GM08714 (cell line): Measurements from ENCODE around the gene TMEM204.
"Not testable (repeated sequence)": the region's sequence is repeated elsewhere in the genome, so short reads cannot be mapped to it uniquely, and the experiment has no call there.

Experiments used
- H3K4me3 ChIP-seq: fragments of 200-500 bp; sonication (Bioruptor generic); 2 replicates; pipeline ENCODE4 v1.5.1; 2014; ENCODE audit warnings: mild to moderate bottlenecking, low read length, inconsistent platforms
- ZNF274 ChIP-seq: IDR thresholded peaks from 2 replicates; pipeline ENCODE4 v1.6.1; 2012; ENCODE audit warnings: mild to moderate bottlenecking, low read depth, low read length

TMEM204 gene

DNA sequence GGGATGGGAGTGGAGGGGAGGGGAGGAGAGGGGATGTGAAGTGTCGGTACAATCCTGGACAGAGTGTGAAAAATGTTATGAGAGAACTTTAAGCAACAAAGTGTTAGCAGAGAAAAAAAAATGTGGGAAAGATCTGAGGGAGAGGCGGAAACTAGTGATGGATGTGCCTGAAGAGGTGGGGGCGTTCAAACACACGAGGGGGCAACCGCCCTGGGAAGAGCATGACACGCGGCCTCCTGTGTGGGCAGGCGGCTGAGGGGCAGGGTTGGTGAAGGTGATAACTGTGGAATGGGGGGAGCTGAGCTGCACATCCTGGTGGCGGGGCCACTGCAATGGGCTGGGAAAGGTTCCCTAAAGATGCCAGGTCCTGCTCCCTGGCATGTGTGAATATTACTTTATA, 48.3 kb downstream of the TMEM204 start:
- TF ChIP-seq ZNF274 = no peak
- no peak overlapping the region for H3K4me3 ChIP-seq

DNA sequence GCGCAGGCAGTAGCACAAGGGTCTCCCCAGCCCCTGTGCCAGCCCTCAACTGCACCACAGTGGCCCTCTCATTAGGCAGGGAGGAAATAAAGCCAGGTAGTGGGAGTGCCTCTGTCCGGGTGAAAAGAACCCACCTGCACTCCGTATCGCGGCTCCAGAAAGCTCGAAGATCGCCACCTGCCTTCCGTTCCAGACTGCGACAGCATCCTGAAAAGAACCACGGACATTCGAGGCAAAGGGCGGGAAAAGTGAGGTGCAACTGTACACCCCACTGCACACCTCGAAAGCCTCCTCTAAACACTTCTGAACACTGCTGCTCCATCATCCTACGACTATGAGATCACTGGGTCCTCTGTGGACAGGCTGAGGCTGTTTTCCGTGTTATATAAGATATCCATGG, 49.7 kb downstream of the TMEM204 start:
- TF ChIP-seq ZNF274 = no peak
- H3K4me3 ChIP-seq = no peak overlapping the region

- no peak overlapping the region for H3K4me3 ChIP-seq
- TF ChIP-seq ZNF274 = no peak
Observed at GRCh38 chr16:1584926-1585484, 51.5 kb downstream of the TMEM204 start.

DNA sequence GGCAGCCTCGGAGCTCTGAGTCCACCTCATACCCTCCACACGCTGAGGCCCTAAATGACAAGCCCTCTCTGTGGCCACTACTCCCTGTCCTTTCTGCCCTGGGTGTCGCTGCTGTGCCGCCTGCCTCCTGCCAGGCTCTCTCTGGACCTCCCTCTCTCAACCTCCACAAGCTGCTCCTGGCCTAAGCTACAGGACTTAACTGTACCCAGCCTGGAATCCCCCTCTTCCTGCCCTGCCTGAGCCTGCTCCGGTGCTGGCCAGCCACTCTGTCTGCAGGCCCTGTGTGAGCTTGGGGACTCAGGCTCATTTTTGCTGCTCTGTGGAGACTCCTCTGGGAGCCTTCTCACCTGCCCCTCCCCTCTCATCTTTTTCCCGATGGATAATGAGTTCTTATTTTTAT, 56.9 kb downstream of the TMEM204 start:
- H3K4me3 ChIP-seq = no peak overlapping the region
- no peak for TF ChIP-seq ZNF274

DNA sequence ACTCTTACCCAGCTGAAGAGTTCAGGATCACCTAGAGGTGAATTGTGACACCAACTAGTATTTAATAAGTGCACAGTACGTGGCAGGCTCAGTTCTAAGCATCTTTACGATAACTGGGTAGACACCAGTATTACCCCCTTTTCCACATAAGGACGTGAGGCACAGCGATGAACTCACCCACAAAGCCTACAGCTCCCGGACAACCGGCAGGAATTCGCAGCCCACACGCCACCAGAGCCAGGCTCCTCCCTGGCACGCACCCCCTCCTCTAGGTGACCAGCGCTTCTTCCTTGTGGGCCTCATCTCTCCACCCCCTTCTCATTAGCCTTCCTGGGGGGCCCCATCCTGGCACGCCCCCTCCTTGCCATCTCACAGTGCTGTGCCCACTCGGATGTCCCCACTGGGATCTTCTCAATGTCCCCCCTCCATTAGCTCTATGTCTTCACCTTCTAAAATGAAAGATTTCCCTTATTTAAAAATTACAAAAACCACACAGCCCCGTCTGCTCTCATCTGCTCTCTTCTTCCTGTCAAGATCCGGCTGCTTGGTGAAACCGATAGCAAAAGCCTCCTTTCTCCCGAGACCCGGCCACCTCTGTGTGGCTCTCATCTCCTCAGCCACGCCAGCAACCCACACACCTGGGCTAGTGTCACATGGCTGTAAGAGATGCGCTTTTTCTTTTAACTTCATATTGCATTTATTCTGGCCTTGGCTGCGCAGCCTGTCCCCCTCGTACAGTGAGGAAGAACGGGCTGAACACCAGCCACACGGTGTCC, 57.7 kb downstream of the TMEM204 start:
- H3K4me3 ChIP-seq = no peak overlapping the region
- TF ChIP-seq ZNF274 = no peak

DNA sequence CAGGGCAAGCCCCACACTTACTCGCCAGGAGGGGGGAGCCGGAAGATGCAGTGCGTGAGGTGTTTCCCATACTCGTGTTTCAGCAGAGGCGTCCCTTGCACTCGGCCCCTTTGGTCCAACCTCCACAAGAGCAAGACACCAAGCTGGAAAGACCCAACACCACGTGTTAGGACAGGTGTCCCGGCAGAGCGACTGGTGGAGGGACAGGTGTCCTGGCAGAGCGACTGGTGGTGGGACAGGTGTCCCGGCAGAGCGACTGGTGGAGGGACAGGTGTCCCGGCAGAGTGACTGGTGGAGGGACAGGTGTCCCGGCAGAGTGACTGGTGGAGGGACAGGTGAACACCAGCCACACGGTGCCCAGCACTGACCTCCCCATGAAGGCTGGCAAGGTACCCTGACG, 59.0 kb downstream of the TMEM204 start:
- H3K4me3 ChIP-seq = no peak overlapping the region
- no peak for TF ChIP-seq ZNF274

DNA sequence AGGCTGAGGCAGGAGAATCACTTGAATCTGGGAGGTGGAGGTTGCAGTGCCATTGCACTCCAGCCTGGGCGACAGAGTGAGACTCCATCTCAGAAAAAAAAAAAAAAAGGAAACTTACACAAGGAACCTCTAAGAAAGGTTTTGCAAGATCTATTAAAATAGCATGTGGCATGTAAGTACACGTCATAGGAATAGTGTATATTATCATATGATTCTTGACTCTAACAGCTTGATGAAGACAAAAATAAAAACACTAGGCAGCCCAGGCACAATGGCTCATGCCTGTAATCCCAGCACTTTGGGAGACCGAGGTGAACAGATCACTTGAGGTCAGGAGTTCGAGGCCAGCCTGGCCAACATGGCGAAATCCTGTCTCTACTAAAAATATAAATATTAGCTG, 62.0 kb downstream of the TMEM204 start:
- H3K4me3 ChIP-seq = not testable (repeated sequence)

DNA sequence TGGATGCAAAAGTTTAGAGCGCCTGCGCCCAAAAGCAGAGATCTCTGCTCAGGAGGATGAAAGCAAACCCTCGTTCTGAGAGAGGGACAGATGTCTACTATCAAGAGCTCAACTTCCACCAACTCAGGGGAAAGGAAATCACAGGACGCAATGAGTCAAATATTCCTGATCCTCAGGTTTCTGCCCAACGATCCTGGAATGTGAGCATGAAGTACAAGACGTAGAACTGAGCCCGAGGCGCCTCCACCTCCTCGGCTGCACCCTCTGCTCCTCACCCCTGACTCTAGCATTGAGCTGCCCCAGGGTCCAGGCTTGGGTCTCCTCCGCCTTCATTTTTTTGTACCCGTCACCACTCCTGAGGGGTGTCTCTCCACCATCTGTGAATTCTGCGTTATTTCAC, 63.0 kb downstream of the TMEM204 start:
- no peak for TF ChIP-seq ZNF274

DNA sequence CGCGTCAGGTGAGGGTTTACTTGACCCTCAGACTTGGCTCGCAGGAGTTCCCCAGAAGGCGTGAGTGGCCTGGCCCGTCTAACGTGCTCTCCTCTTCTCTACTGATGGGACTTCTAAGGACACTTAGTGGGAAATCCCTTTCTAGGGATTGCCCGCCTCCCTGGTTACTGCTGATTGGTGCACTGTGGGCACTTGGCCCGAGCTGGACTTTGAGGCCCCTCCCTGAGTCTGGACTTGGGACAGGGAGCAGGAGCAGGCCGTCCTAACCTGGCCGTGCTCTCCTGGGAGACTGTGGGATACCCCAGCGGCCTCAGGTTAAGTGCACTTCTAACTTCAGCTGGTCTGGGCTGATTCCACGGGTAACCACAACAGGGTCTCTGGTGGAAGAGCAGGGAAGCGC, 63.7 kb downstream of the TMEM204 start:
- H3K4me3 ChIP-seq = no peak overlapping the region
- no peak for TF ChIP-seq ZNF274

More for the DNA sequence above, 63.0 kb downstream of the TMEM204 start:
- H3K4me3 ChIP-seq = no peak overlapping the region

DNA sequence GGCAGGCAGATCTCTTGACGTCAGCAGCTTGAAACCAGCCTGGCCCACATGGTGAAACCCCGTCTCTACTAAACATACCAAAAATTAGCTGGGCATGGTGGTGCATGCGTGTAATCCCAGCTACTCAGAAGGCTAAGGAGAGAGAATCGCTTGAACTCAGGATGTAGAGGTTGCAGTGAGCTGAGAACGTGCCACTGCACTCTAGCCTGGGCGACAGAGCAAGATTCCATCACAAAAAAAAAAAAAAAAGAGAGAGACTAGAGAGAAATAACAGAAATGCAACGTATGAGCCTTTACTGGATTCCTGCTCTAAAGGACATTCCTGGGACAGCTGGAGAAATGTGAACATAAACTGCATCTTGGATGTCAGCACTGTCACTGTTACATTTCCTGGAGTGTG, 67.6 kb downstream of the TMEM204 start:
- no peak overlapping the region for H3K4me3 ChIP-seq
- TF ChIP-seq ZNF274 = no peak

GRCh38 chr16:1601489-1601888, 68.0 kb downstream of the TMEM204 start:
- no peak for TF ChIP-seq ZNF274
- no peak overlapping the region for H3K4me3 ChIP-seq

- TF ChIP-seq ZNF274 = no peak
- no peak overlapping the region for H3K4me3 ChIP-seq
Observed at GRCh38 chr16:1602285-1602684, 68.8 kb downstream of the TMEM204 start.
